WTC11 (cell line): ENCODE data around the gene UBN1. TPM values are rescaled to one million over a fixed set of nuclear protein-coding genes. Genes with fewer than 3 reads are reported as not detected.

Source experiments
- ATAC-seq: fragments of 200-7000 bp; cut with Tn5 transposase; 2 replicates; pipeline ENCODE4 v1.10.0; 2021; ENCODE audit warnings: mild to moderate bottlenecking, moderate library complexity
- CTCF ChIA-PET: fragments of 300-600 bp; sonication (Branson Sonifier 250); formaldehyde crosslinking; loops from one replicate; lab custom pipeline; 2021; ENCODE audit warnings: antibody characterized with exemption; lab: Charles Lee
- POLR2A ChIA-PET: fragments of 350-600 bp; sonication (Branson Sonifier 250); formaldehyde crosslinking; loops from one replicate; lab custom pipeline; 2021; ENCODE audit warnings: antibody characterized with exemption; lab: Charles Lee
- DNase-seq: peaks from one replicate; pipeline ENCODE4 v3.0.0; 2021; ENCODE audit warnings: low spot score
- H3K27ac Mint-ChIP-seq: 2 replicates; pipeline ENCODE4 v1.8.0; 2021; ENCODE audit warnings: mixed read lengths
- H3K27me3 Mint-ChIP-seq: 2 replicates; pipeline ENCODE4 v1.8.0; 2021; ENCODE audit warnings: low read depth, mild to moderate bottlenecking, moderate library complexity, mixed read lengths
- H3K36me3 Mint-ChIP-seq: 2 replicates; pipeline ENCODE4 v1.8.0; 2021; ENCODE audit warnings: mixed read lengths
- H3K4me1 Mint-ChIP-seq: 2 replicates; pipeline ENCODE4 v1.8.0; 2022; ENCODE audit warnings: mixed read lengths
- H3K4me3 Mint-ChIP-seq: 2 replicates; pipeline ENCODE4 v1.8.0; 2021; ENCODE audit warnings: mild to moderate bottlenecking, moderate library complexity, mixed read lengths
- H3K9me3 Mint-ChIP-seq: 2 replicates; pipeline ENCODE4 v1.8.0; 2021; ENCODE audit warnings: mixed read lengths
- AFF4 ChIP-seq: sonication (generic); formaldehyde crosslinking; IDR thresholded peaks from 2 replicates; pipeline ENCODE4 v1.8.1; 2023; ENCODE audit warnings: mild to moderate bottlenecking, missing genetic modification reagents, borderline replicate concordance
- CBFB ChIP-seq: sonication (generic); formaldehyde crosslinking; IDR thresholded peaks from 2 replicates; pipeline ENCODE4 v1.8.1; 2022; ENCODE audit warnings: mild to moderate bottlenecking, low read depth, missing genetic modification reagents
- CTCF ChIP-seq: fragments of 200-600 bp; IDR thresholded peaks from 2 replicates; pipeline ENCODE4 v1.8.0; 2022; ENCODE audit warnings: antibody characterized with exemption
- FOXK1 ChIP-seq: sonication (generic); formaldehyde crosslinking; IDR thresholded peaks from 2 replicates; pipeline ENCODE4 v1.8.0; 2022; ENCODE audit warnings: mild to moderate bottlenecking, moderate library complexity, missing genetic modification reagents
- GABPB1 ChIP-seq: sonication (generic); formaldehyde crosslinking; IDR thresholded peaks from 2 replicates; pipeline ENCODE4 v1.8.1; 2023; ENCODE audit warnings: mild to moderate bottlenecking, missing genetic modification reagents
- TCF7 ChIP-seq: sonication (generic); formaldehyde crosslinking; IDR thresholded peaks from 2 replicates; pipeline ENCODE4 v1.8.0; 2022; ENCODE audit warnings: mild to moderate bottlenecking, low read depth, missing genetic modification reagents, moderate library complexity
- TEAD1 ChIP-seq: sonication (generic); formaldehyde crosslinking; IDR thresholded peaks from 2 replicates; pipeline ENCODE4 v1.8.0; 2022; ENCODE audit warnings: mild to moderate bottlenecking, missing genetic modification reagents
- ZBTB21 ChIP-seq: sonication (generic); formaldehyde crosslinking; IDR thresholded peaks from 2 replicates; pipeline ENCODE4 v1.8.1; 2023; ENCODE audit warnings: mild to moderate bottlenecking, missing genetic modification reagents, borderline replicate concordance
- ZNF317 ChIP-seq: sonication (generic); formaldehyde crosslinking; IDR thresholded peaks from 2 replicates; pipeline ENCODE4 v1.8.1; 2023; ENCODE audit warnings: low read depth, mild to moderate bottlenecking, moderate library complexity, missing genetic modification reagents, borderline replicate concordance
- ZNF532 ChIP-seq: fragments of 250-450 bp; sonication (Bioruptor Pico); IDR thresholded peaks from 2 replicates; pipeline ENCODE4 v1.9.0; 2021; ENCODE audit warnings: mild to moderate bottlenecking, borderline replicate concordance
- total RNA-seq: library from RNA; stranded (reverse); gene quantifications from 3 replicates; pipeline ENCODE4 v1.2.3, GENCODE V29; 2021
- TF ChIP-seq, protein P1 (sequence below): sonication (generic); formaldehyde crosslinking; IDR thresholded peaks from 2 replicates; pipeline ENCODE4 v1.8.1; 2022; ENCODE audit warnings: missing genetic modification reagents, borderline replicate concordance
- TF ChIP-seq, protein P2 (sequence below): sonication (generic); formaldehyde crosslinking; IDR thresholded peaks from 2 replicates; pipeline ENCODE4 v1.8.1; 2023; ENCODE audit warnings: mild to moderate bottlenecking, missing genetic modification reagents
- TF ChIP-seq, protein P3 (sequence below): sonication (generic); formaldehyde crosslinking; IDR thresholded peaks from 2 replicates; pipeline ENCODE4 v1.8.1; 2023; ENCODE audit warnings: mild to moderate bottlenecking, missing genetic modification reagents, moderate library complexity

UBN1 gene
- total RNA-seq, 1 experiment from 2014 or later: 38.5 TPM

- TF ChIP-seq AFF4 (CRISPR knock-in tag): no peak
- no peak for TF ChIP-seq FOXK1 (CRISPR knock-in tag)
- TF ChIP-seq GABPB1 (CRISPR knock-in tag): no peak
- TF ChIP-seq, protein P1, sequence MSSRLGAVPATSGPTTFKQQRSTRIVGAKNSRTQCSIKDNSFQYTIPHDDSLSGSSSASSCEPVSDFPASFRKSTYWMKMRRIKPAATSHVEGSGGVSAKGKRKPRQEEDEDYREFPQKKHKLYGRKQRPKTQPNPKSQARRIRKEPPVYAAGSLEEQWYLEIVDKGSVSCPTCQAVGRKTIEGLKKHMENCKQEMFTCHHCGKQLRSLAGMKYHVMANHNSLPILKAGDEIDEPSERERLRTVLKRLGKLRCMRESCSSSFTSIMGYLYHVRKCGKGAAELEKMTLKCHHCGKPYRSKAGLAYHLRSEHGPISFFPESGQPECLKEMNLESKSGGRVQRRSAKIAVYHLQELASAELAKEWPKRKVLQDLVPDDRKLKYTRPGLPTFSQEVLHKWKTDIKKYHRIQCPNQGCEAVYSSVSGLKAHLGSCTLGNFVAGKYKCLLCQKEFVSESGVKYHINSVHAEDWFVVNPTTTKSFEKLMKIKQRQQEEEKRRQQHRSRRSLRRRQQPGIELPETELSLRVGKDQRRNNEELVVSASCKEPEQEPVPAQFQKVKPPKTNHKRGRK (CRISPR knock-in tag): no peak
- TF ChIP-seq TCF7 (CRISPR knock-in tag): no peak
- no peak for TF ChIP-seq ZBTB21 (CRISPR knock-in tag)
Measured at GRCh38 chr16:4832698-4833343, 14.5 kb upstream of the UBN1 start (continued).

GRCh38 chr16:4833584-4833983 is 13.7 kb upstream of the UBN1 start:
- TF ChIP-seq TEAD1 (CRISPR knock-in tag) (no peak), ZNF317 (CRISPR knock-in tag) (no peak), CTCF (no peak), ZNF532 (no peak), CBFB (CRISPR knock-in tag) (no peak)
- TF ChIP-seq, protein P2, sequence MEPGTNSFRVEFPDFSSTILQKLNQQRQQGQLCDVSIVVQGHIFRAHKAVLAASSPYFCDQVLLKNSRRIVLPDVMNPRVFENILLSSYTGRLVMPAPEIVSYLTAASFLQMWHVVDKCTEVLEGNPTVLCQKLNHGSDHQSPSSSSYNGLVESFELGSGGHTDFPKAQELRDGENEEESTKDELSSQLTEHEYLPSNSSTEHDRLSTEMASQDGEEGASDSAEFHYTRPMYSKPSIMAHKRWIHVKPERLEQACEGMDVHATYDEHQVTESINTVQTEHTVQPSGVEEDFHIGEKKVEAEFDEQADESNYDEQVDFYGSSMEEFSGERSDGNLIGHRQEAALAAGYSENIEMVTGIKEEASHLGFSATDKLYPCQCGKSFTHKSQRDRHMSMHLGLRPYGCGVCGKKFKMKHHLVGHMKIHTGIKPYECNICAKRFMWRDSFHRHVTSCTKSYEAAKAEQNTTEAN (CRISPR knock-in tag): no peak
- TF ChIP-seq, protein P3, sequence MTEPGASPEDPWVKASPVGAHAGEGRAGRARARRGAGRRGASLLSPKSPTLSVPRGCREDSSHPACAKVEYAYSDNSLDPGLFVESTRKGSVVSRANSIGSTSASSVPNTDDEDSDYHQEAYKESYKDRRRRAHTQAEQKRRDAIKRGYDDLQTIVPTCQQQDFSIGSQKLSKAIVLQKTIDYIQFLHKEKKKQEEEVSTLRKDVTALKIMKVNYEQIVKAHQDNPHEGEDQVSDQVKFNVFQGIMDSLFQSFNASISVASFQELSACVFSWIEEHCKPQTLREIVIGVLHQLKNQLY (CRISPR knock-in tag): no peak
- Mint-ChIP-seq H3K9me3 (no peaks in the 10 kb centered on the region), H3K36me3 (peaks cover 42% of the 10 kb centered on the region), H3K4me3 (no peak overlapping the region), H3K4me1 (no peaks in the 10 kb centered on the region), H3K27ac (no peak overlapping the region), H3K27me3 (no peaks in the 10 kb centered on the region)
- DNase-seq (no peak), ATAC-seq (no peak)
- CTCF ChIA-PET: interaction anchor here (0.6 to 0.7 kb wide), 2 partner anchors 9 to 187 kb away, joined by 4 to 5 read pairs; no protein-coding TSS in a partner anchor
- POLR2A ChIA-PET: interaction anchor here (0.6 kb wide), 1 partner anchor 250 kb away, joined by 6 read pairs; no protein-coding TSS in a partner anchor
